Activated CD8-positive, alpha-beta T cell treated with anti-CD3 and anti-CD28 coated beads for 36 hours (primary cell): ENCODE measurements around the gene SIN3B. TPM values are rescaled to one million over a fixed set of nuclear protein-coding genes. Genes with fewer than 3 reads are reported as not detected.

Experiments
- ATAC-seq: fragments of 200-7000 bp; cut with Tn5 transposase; one replicate; pipeline ENCODE4 v1.10.0; 2021; ENCODE audit warnings: mild to moderate bottlenecking, moderate library complexity
- CTCF ChIA-PET: fragments of 350-600 bp; sonication (Branson Sonifier 250); formaldehyde crosslinking; loops from one replicate; lab custom pipeline; 2021; ENCODE audit warnings: antibody characterized with exemption; lab: Charles Lee
- POLR2A ChIA-PET: fragments of 350-600 bp; sonication (Branson Sonifier 250); formaldehyde crosslinking; loops from one replicate; lab custom pipeline; 2021; ENCODE audit warnings: antibody characterized with exemption; lab: Charles Lee
- DNase-seq: peaks from one replicate; pipeline ENCODE4 v3.0.0-alpha.2; 2020
- H3K27ac Mint-ChIP-seq: one replicate; pipeline ENCODE4 v1.8.0; 2021; ENCODE audit warnings: mild to moderate bottlenecking, mixed read lengths
- H3K27me3 Mint-ChIP-seq: one replicate; pipeline ENCODE4 v1.8.0; 2021; ENCODE audit warnings: mixed read lengths
- H3K36me3 Mint-ChIP-seq: one replicate; pipeline ENCODE4 v1.8.0; 2021; ENCODE audit warnings: low read depth, mixed read lengths
- H3K4me1 Mint-ChIP-seq: one replicate; pipeline ENCODE4 v1.8.0; 2021; ENCODE audit warnings: low read depth, mixed read lengths
- H3K4me3 Mint-ChIP-seq: one replicate; pipeline ENCODE4 v1.8.0; 2021; ENCODE audit warnings: mild to moderate bottlenecking, moderate library complexity, mixed read lengths
- H3K9me3 Mint-ChIP-seq: one replicate; pipeline ENCODE4 v1.8.0; 2021; ENCODE audit warnings: mixed read lengths
- CTCF ChIP-seq: fragments of 200-600 bp; IDR thresholded peaks from one replicate; pipeline ENCODE4 v1.8.0; 2022; ENCODE audit warnings: antibody characterized with exemption, mild to moderate bottlenecking
- intact Hi-C: fragments of 100-400 bp; cut with micrococcal nuclease; formaldehyde crosslinking; loops from one replicate; pipeline ENCODE4 v1.10.0; 2022
- total RNA-seq, 2 experiments: library from RNA; stranded (reverse); gene quantifications; one replicate each; pipeline ENCODE4 v1.2.3, GENCODE V29; 2021

SIN3B gene
- total RNA-seq, 2 experiments from 2014 or later: 27.6 to 31.6 TPM

GRCh38 chr19:16877581-16877980 is 48.4 kb downstream of the SIN3B start:
- ChIA-PET POLR2A (no interaction called here), CTCF (no interaction called here)
- H3K4me3 Mint-ChIP-seq: no peak overlapping the region
- H3K27me3 Mint-ChIP-seq: no peaks in the 10 kb centered on the region
- peaks cover 48% of the 10 kb centered on the region for H3K36me3 Mint-ChIP-seq
- peaks cover 24% of the 10 kb centered on the region for H3K9me3 Mint-ChIP-seq
- ATAC-seq: no peak
- no peak overlapping the region for H3K27ac Mint-ChIP-seq
- DNase-seq: no peak
- TF ChIP-seq CTCF: no peak
- H3K4me1 Mint-ChIP-seq: peaks cover 16% of the 10 kb centered on the region
- intact Hi-C loops: no loop called here

- H3K36me3 Mint-ChIP-seq: peaks cover 48% of the 10 kb centered on the region
- no peak overlapping the region for H3K4me3 Mint-ChIP-seq
- H3K4me1 Mint-ChIP-seq: peaks cover 16% of the 10 kb centered on the region
- intact Hi-C loops: no loop called here
- DNase-seq (no peak), ATAC-seq (no peak)
- H3K27ac Mint-ChIP-seq: no peak overlapping the region
- peaks cover 29% of the 10 kb centered on the region for H3K9me3 Mint-ChIP-seq
- H3K27me3 Mint-ChIP-seq: no peaks in the 10 kb centered on the region
- ChIA-PET CTCF (no interaction called here), POLR2A (no interaction called here)
- TF ChIP-seq CTCF: no peak
These were observed 49.2 kb downstream of the SIN3B start for GRCh38 chr19:16878181-16878965.

GRCh38 chr19:16880884-16881554 is 51.8 kb downstream of the SIN3B start:
- Mint-ChIP-seq H3K36me3 (peaks cover 33% of the 10 kb centered on the region), H3K27me3 (no peaks in the 10 kb centered on the region), H3K27ac (no peak overlapping the region), H3K4me3 (no peak overlapping the region), H3K9me3 (peaks cover 23% of the 10 kb centered on the region), H3K4me1 (no peaks in the 10 kb centered on the region)
- DNase-seq (no peak), ATAC-seq (no peak)
- TF ChIP-seq CTCF: no peak
- CTCF ChIA-PET: no interaction called here
- intact Hi-C loops: no loop called here
- POLR2A ChIA-PET: no interaction called here

GRCh38 chr19:16882146-16882545 is 52.9 kb downstream of the SIN3B start:
- H3K36me3 Mint-ChIP-seq: peaks cover 31% of the 10 kb centered on the region
- POLR2A ChIA-PET: no interaction called here
- DNase-seq: no peak

More at GRCh38 chr19:16882146-16882545, 52.9 kb downstream of the SIN3B start:
- no peak overlapping the region for H3K4me3 Mint-ChIP-seq
- H3K27ac Mint-ChIP-seq: no peak overlapping the region
- no peaks in the 10 kb centered on the region for H3K4me1 Mint-ChIP-seq
- no peak for TF ChIP-seq CTCF
- CTCF ChIA-PET: no interaction called here
- peaks cover 23% of the 10 kb centered on the region for H3K9me3 Mint-ChIP-seq
- H3K27me3 Mint-ChIP-seq: no peaks in the 10 kb centered on the region
- ATAC-seq: no peak
- intact Hi-C loops: no loop called here
